HEK293T (cell line): ENCODE measurements around the gene ARHGAP26.
A peak's percentile ranks its signal among the peaks of the same experiment; 100 is the strongest.

Experiments used
- CTCF ChIA-PET: fragments of 350-600 bp; formaldehyde crosslinking; extraction: SDS; loops from one replicate; lab custom pipeline; 2021; ENCODE audit warnings: antibody characterized with exemption, inconsistent platforms; lab: Yijun Ruan, JAX
- POLR2A ChIA-PET: fragments of 350-600 bp; formaldehyde crosslinking; extraction: SDS; loops from one replicate; lab custom pipeline; 2020; ENCODE audit warnings: antibody characterized with exemption, inconsistent platforms; lab: Yijun Ruan, JAX
- DNase-seq: peaks from one replicate; pipeline ENCODE4 v3.0.0; 2012; ENCODE audit warnings: mixed read lengths; ENCODE audit errors: extremely low spot score
- ARNT ChIP-seq: fragments of 450-650 bp; IDR thresholded peaks from 2 replicates; pipeline ENCODE4 v1.6.1; 2017; ENCODE audit warnings: mild to moderate bottlenecking
- BHLHE40 ChIP-seq: fragments of 450-650 bp; IDR thresholded peaks from 2 replicates; pipeline ENCODE4 v1.6.1; 2016; ENCODE audit warnings: mild to moderate bottlenecking, moderate library complexity, borderline replicate concordance
- CTBP1 ChIP-seq: fragments of 450-650 bp; IDR thresholded peaks from 2 replicates; pipeline ENCODE4 v1.6.1; 2016; ENCODE audit warnings: borderline replicate concordance
- ELF4 ChIP-seq: fragments of 450-650 bp; IDR thresholded peaks from 2 replicates; pipeline ENCODE4 v1.6.1; 2017; ENCODE audit warnings: antibody characterized with exemption
- FOXA1 ChIP-seq: fragments of 450-650 bp; IDR thresholded peaks from 2 replicates; pipeline ENCODE4 v1.6.1; 2016; ENCODE audit warnings: mild to moderate bottlenecking
- FOXK2 ChIP-seq: fragments of 450-650 bp; IDR thresholded peaks from 2 replicates; pipeline ENCODE4 v1.6.1; 2016; ENCODE audit warnings: mild to moderate bottlenecking
- FOXM1 ChIP-seq: fragments of 450-650 bp; IDR thresholded peaks from 2 replicates; pipeline ENCODE4 v1.6.1; 2017; ENCODE audit warnings: mild to moderate bottlenecking, borderline replicate concordance
- HDGF ChIP-seq: fragments of 450-650 bp; IDR thresholded peaks from 2 replicates; pipeline ENCODE4 v1.6.1; 2017; ENCODE audit warnings: antibody characterized with exemption, borderline replicate concordance
- L3MBTL2 ChIP-seq: fragments of 450-650 bp; conservative IDR thresholded peaks from 2 replicates; pipeline ENCODE4 v1.6.1; 2016; ENCODE audit warnings: mild to moderate bottlenecking
- LEF1 ChIP-seq: fragments of 450-650 bp; IDR thresholded peaks from 2 replicates; pipeline ENCODE4 v1.6.1; 2017; ENCODE audit warnings: mild to moderate bottlenecking, borderline replicate concordance
- NFRKB ChIP-seq: fragments of 450-650 bp; IDR thresholded peaks from 2 replicates; pipeline ENCODE4 v1.6.1; 2016; ENCODE audit warnings: mild to moderate bottlenecking, moderate library complexity
- PKNOX1 ChIP-seq: fragments of 450-650 bp; IDR thresholded peaks from 2 replicates; pipeline ENCODE4 v1.6.1; 2016
- SP1 ChIP-seq: fragments of 450-650 bp; IDR thresholded peaks from 2 replicates; pipeline ENCODE4 v1.6.1; 2017
- SUZ12 ChIP-seq: fragments of 450-650 bp; IDR thresholded peaks from 2 replicates; pipeline ENCODE4 v1.6.1; 2016; ENCODE audit warnings: mild to moderate bottlenecking
- TARDBP ChIP-seq: fragments of 450-650 bp; IDR thresholded peaks from 2 replicates; pipeline ENCODE4 v1.6.1; 2016
- ZNF384 ChIP-seq: fragments of 450-650 bp; IDR thresholded peaks from 2 replicates; pipeline ENCODE4 v1.6.1; 2016

ARHGAP26 gene

GRCh38 chr5:142769793-142770649, at the start of gene ARHGAP26:
Gene ARHGAP26, plus strand, starts transcription at chr5:142770377. Its CDS starts 385 bp downstream, at chr5:142770762.
- CTCF ChIA-PET = interaction anchor here (0.8 to 2.2 kb wide), 9 partner anchors 10 to 99 kb away, joined by 3 to 8 read pairs (median 5); no protein-coding TSS in a partner anchor
- DNase-seq = peak; percentile 93
- TF ChIP-seq L3MBTL2 (peak; percentile 68), CTBP1 (no peak), BHLHE40 (no peak), FOXM1 (no peak), FOXA1 (no peak), PKNOX1 (peak; percentile 36; the same call in 1 of the 2 replicates), ARNT (no peak), FOXK2 (no peak), ELF4 (no peak), LEF1 (no peak), HDGF (peak; percentile 85; the same call in 1 of the 2 replicates), SUZ12 (no peak), SP1 (no peak), ZNF384 (no peak), NFRKB (no peak)
- POLR2A ChIA-PET = interaction anchor here (1.3 to 1.8 kb wide), 4 partner anchors 9 to 97 kb away, joined by 4 to 8 read pairs (median 6); no protein-coding TSS in a partner anchor

- ChIA-PET CTCF (interaction anchor here (3.2 to 4.0 kb wide), 2 partner anchors 8 to 168 kb away, joined by 19 to 22 read pairs; no protein-coding TSS in a partner anchor), POLR2A (no interaction called here)
- no peak for TF ChIP-seq TARDBP
- no peak for TF ChIP-seq HDGF
- TF ChIP-seq FOXM1 = no peak
- no peak for TF ChIP-seq SUZ12
- TF ChIP-seq ZNF384 = no peak
- TF ChIP-seq L3MBTL2 = no peak
- TF ChIP-seq FOXA1 = no peak
- TF ChIP-seq FOXK2 = no peak
- no peak for DNase-seq
These were observed 49.4 kb upstream of the ARHGAP26 start for GRCh38 chr5:142720641-142721271.

GRCh38 chr5:142722146-142722545, 48.0 kb upstream of the ARHGAP26 start:
- ChIA-PET CTCF (interaction anchor here (3.2 to 4.0 kb wide), 2 partner anchors 9 to 166 kb away, joined by 19 to 22 read pairs; no protein-coding TSS in a partner anchor), POLR2A (no interaction called here)
- no peak for DNase-seq
- TF ChIP-seq BHLHE40 = no peak
- no peak for TF ChIP-seq PKNOX1
- TF ChIP-seq L3MBTL2 = no peak
- TF ChIP-seq FOXK2 = no peak
- no peak for TF ChIP-seq LEF1
- no peak for TF ChIP-seq SP1
- no peak for TF ChIP-seq FOXA1
- TF ChIP-seq NFRKB = no peak
- no peak for TF ChIP-seq FOXM1
- TF ChIP-seq CTBP1 = no peak
- TF ChIP-seq SUZ12 = no peak
- TF ChIP-seq ELF4 = no peak
- TF ChIP-seq HDGF = no peak

GRCh38 chr5:142722896-142723295, 47.3 kb upstream of the ARHGAP26 start:
- ChIA-PET POLR2A (interaction anchor here (0.6 kb wide), 1 partner anchor 158 kb away, joined by 3 read pairs; no protein-coding TSS in a partner anchor), CTCF (interaction anchor here (3.2 to 4.0 kb wide), 2 partner anchors 10 to 166 kb away, joined by 19 to 22 read pairs; no protein-coding TSS in a partner anchor)
- TF ChIP-seq ELF4 (no peak), LEF1 (no peak), NFRKB (no peak), TARDBP (no peak), ARNT (no peak), FOXK2 (no peak), HDGF (no peak), FOXM1 (no peak), BHLHE40 (no peak), SUZ12 (no peak), SP1 (no peak)
- no peak for DNase-seq

GRCh38 chr5:142724821-142725220, 45.4 kb upstream of the ARHGAP26 start:
- POLR2A ChIA-PET = no interaction called here
- no peak for TF ChIP-seq SUZ12
- no peak for DNase-seq
- CTCF ChIA-PET = interaction anchor here (0.6 to 4.0 kb wide), 3 partner anchors 12 to 196 kb away, joined by 3 to 22 read pairs (median 3); no protein-coding TSS in a partner anchor
